H9 (cell line): ENCODE measurements around the gene MFSD6. TPM values are rescaled to one million over a fixed set of nuclear protein-coding genes. Genes with fewer than 3 reads are reported as not detected.

ENCODE experiments used
- DNase-seq: peaks from one replicate; pipeline ENCODE4 v3.0.0-alpha.2; 2017
- H2AFZ ChIP-seq: one replicate; pipeline ENCODE4 v1.6.1; 2013; ENCODE audit warnings: mild to moderate bottlenecking, low read length, control low read depth, moderate library complexity
- H2AK5ac ChIP-seq: 2 replicates; pipeline ENCODE4 v1.6.1; 2013; ENCODE audit warnings: low read length, control low read depth, mixed read lengths; ENCODE audit not compliant: insufficient read length
- H2BK120ac ChIP-seq: one replicate; pipeline ENCODE4 v1.6.1; 2013; ENCODE audit warnings: low read depth, mild to moderate bottlenecking, low read length, control low read depth, inconsistent platforms; ENCODE audit not compliant: poor library complexity, severe bottlenecking
- H2BK12ac ChIP-seq: 2 replicates; pipeline ENCODE4 v1.6.1; 2013; ENCODE audit warnings: low read length, control low read depth, mixed read lengths, low read depth; ENCODE audit not compliant: insufficient read length
- H2BK15ac ChIP-seq: 2 replicates; pipeline ENCODE4 v1.6.1; 2013; ENCODE audit warnings: low read depth, low read length, control low read depth
- H2BK20ac ChIP-seq: one replicate; pipeline ENCODE4 v1.6.1; 2013; ENCODE audit warnings: low read depth, mild to moderate bottlenecking, low read length, control low read depth, inconsistent platforms; ENCODE audit not compliant: poor library complexity, severe bottlenecking
- H2BK5ac ChIP-seq: 2 replicates; pipeline ENCODE4 v1.6.1; 2013; ENCODE audit warnings: low read length, control low read depth, mixed read lengths; ENCODE audit not compliant: insufficient read length
- H3K14ac ChIP-seq: 2 replicates; pipeline ENCODE4 v1.6.1; 2013; ENCODE audit warnings: low read length, control low read depth; ENCODE audit not compliant: insufficient read depth
- H3K18ac ChIP-seq: 2 replicates; pipeline ENCODE4 v1.6.1; 2013; ENCODE audit warnings: low read depth, mild to moderate bottlenecking, mixed read lengths, low read length, control low read depth; ENCODE audit not compliant: insufficient read length
- H3K23ac ChIP-seq: 2 replicates; pipeline ENCODE4 v1.6.1; 2013; ENCODE audit warnings: low read length, control low read depth, mixed read lengths, low read depth; ENCODE audit not compliant: insufficient read length
- H3K23me2 ChIP-seq: 2 replicates; pipeline ENCODE4 v1.6.1; 2013; ENCODE audit warnings: low read depth, mild to moderate bottlenecking, mixed read lengths, low read length, control low read depth; ENCODE audit not compliant: insufficient read length, poor library complexity, severe bottlenecking
- H3K27ac ChIP-seq: 2 replicates; pipeline ENCODE4 v1.5.1; 2013; ENCODE audit warnings: low read length, control low read depth, mixed read lengths, low read depth; ENCODE audit not compliant: insufficient read length
- H3K27me3 ChIP-seq: 2 replicates; pipeline ENCODE4 v1.6.1; 2013; ENCODE audit warnings: low read length, control low read depth, inconsistent platforms; ENCODE audit not compliant: insufficient read depth
- H3K4ac ChIP-seq: 2 replicates; pipeline ENCODE4 v1.6.1; 2013; ENCODE audit warnings: low read depth, mild to moderate bottlenecking, control low read depth, inconsistent platforms, low read length, moderate library complexity
- H3K4me1 ChIP-seq: 2 replicates; pipeline ENCODE4 v1.6.1; 2013; ENCODE audit warnings: low read length, control low read depth, inconsistent platforms; ENCODE audit not compliant: insufficient read depth
- H3K4me2 ChIP-seq: 2 replicates; pipeline ENCODE4 v1.6.1; 2013; ENCODE audit warnings: low read length, control low read depth, mixed read lengths; ENCODE audit not compliant: insufficient read length, insufficient read depth
- H3K56ac ChIP-seq: 2 replicates; pipeline ENCODE4 v1.6.1; 2013; ENCODE audit warnings: low read depth, mild to moderate bottlenecking, mixed read lengths, low read length, control low read depth; ENCODE audit not compliant: insufficient read length
- H3K79me1 ChIP-seq: 2 replicates; pipeline ENCODE4 v1.6.1; 2013; ENCODE audit warnings: low read depth, mild to moderate bottlenecking, moderate library complexity, low read length, control low read depth, inconsistent platforms; ENCODE audit not compliant: insufficient read depth, poor library complexity, severe bottlenecking
- H3K79me2 ChIP-seq: 2 replicates; pipeline ENCODE4 v1.6.1; 2013; ENCODE audit warnings: low read length, control low read depth, inconsistent platforms; ENCODE audit not compliant: insufficient read depth
- H3K9ac ChIP-seq: 2 replicates; pipeline ENCODE4 v1.6.1; 2013; ENCODE audit warnings: low read length, control low read depth, mixed read lengths; ENCODE audit not compliant: insufficient read length; ENCODE audit errors: extremely low read depth
- H3K9me3 ChIP-seq: one replicate; pipeline ENCODE4 v1.6.1; 2013; ENCODE audit warnings: low read depth, low read length, inconsistent platforms; ENCODE audit not compliant: control insufficient read depth
- H3T11ph ChIP-seq: one replicate; pipeline ENCODE4 v1.6.1; 2013; ENCODE audit warnings: mild to moderate bottlenecking, low read length, control low read depth, inconsistent platforms
- H4K20me1 ChIP-seq: one replicate; pipeline ENCODE4 v1.6.1; 2013; ENCODE audit not compliant: control insufficient read depth, insufficient read length, insufficient read depth
- H4K5ac ChIP-seq: 2 replicates; pipeline ENCODE4 v1.6.1; 2013; ENCODE audit warnings: low read depth, mild to moderate bottlenecking, mixed read lengths, low read length, control low read depth; ENCODE audit not compliant: insufficient read length
- H4K8ac ChIP-seq: replicated peaks from 2 replicates; pipeline ENCODE4 v1.6.1; 2013; ENCODE audit warnings: low read length, control low read depth, mixed read lengths, low read depth; ENCODE audit not compliant: insufficient read length
- H4K91ac ChIP-seq: 2 replicates; pipeline ENCODE4 v1.6.1; 2013; ENCODE audit warnings: low read depth, mild to moderate bottlenecking, moderate library complexity, mixed read lengths, low read length, control low read depth; ENCODE audit not compliant: insufficient read length
- H3K27ac Mint-ChIP-seq, 3 experiments: 2 replicates in 2 of 3; 3 replicates in 1 of 3; pipeline ENCODE4 v1.8.0; 2020 to 2021; ENCODE audit warnings: mixed read lengths in 3 of 3, mild to moderate bottlenecking in 1 of 3, moderate library complexity in 1 of 3
- H3K27me3 Mint-ChIP-seq: 2 replicates; pipeline ENCODE4 v1.8.0; 2021; ENCODE audit warnings: low read depth, mild to moderate bottlenecking, moderate library complexity, mixed read lengths
- H3K36me3 Mint-ChIP-seq, 3 experiments: 2 replicates in 2 of 3; 3 replicates in 1 of 3; pipeline ENCODE4 v1.8.0; 2020 to 2021; ENCODE audit warnings: low read depth in 3 of 3, mixed read lengths in 3 of 3; ENCODE audit not compliant: insufficient read depth in 1 of 3
- H3K4me1 Mint-ChIP-seq, 2 experiments: 2 replicates each; pipeline ENCODE4 v1.8.0; 2020; ENCODE audit warnings: mixed read lengths in 2 of 2
- H3K4me3 Mint-ChIP-seq, 2 experiments: 2 replicates in 1 of 2; 3 replicates in 1 of 2; pipeline ENCODE4 v1.8.0; 2020 to 2021; ENCODE audit warnings: mild to moderate bottlenecking in 2 of 2, mixed read lengths in 2 of 2, moderate library complexity in 1 of 2
- H3K9me3 Mint-ChIP-seq, 2 experiments: 2 replicates in 1 of 2; 3 replicates in 1 of 2; pipeline ENCODE4 v1.8.0; 2020; ENCODE audit warnings: mild to moderate bottlenecking in 2 of 2, mixed read lengths in 2 of 2, moderate library complexity in 1 of 2
- WGBS: extraction: QIAGEN DNeasy Blood & Tissue Kit; methylation state at CpG from one replicate; pipeline ENCODE4 v1.1.7; 2013; ENCODE audit warnings: missing lambda C conversion rate, low lambda C conversion rate, mixed read lengths; ENCODE audit not compliant: insufficient read length; ENCODE audit errors: extremely low coverage; 5-methylcytosine and 5-hydroxymethylcytosine counted together
- total RNA-seq: library from RNA; stranded (reverse); gene quantifications from 2 replicates; pipeline ENCODE4 v1.2.1, GENCODE V29; 2021
- TF ChIP-seq, protein P1 (sequence below): fragments of 200-600 bp; sonication (generic); conservative IDR thresholded peaks from 3 replicates; pipeline ENCODE4 v1.8.0; 2021; ENCODE audit warnings: antibody characterized with exemption, mild to moderate bottlenecking

Gene MFSD6
- total RNA-seq, 1 experiment from 2014 or later, result 4.0 TPM

- no peaks in the 10 kb centered on the region for H3K9me3 ChIP-seq
- H3K4me1 Mint-ChIP-seq, result peaks cover 5 to 6% of the 10 kb centered on the region in 2 experiments
- no peaks in the 10 kb centered on the region for H3K36me3 Mint-ChIP-seq
- H3K23ac ChIP-seq, result no peak overlapping the region
- no peak overlapping the region for H3K4me3 Mint-ChIP-seq
- H2BK15ac ChIP-seq, result no peak overlapping the region
- no peaks in the 10 kb centered on the region for H3K9me3 Mint-ChIP-seq
- no peak overlapping the region for H3T11ph ChIP-seq
- no peak overlapping the region for H3K18ac ChIP-seq
- H2AK5ac ChIP-seq, result no peak overlapping the region
- no CpG with 5 or more reads among the region's 5 CpGs for WGBS
- no peak for DNase-seq
- TF ChIP-seq, protein P1, sequence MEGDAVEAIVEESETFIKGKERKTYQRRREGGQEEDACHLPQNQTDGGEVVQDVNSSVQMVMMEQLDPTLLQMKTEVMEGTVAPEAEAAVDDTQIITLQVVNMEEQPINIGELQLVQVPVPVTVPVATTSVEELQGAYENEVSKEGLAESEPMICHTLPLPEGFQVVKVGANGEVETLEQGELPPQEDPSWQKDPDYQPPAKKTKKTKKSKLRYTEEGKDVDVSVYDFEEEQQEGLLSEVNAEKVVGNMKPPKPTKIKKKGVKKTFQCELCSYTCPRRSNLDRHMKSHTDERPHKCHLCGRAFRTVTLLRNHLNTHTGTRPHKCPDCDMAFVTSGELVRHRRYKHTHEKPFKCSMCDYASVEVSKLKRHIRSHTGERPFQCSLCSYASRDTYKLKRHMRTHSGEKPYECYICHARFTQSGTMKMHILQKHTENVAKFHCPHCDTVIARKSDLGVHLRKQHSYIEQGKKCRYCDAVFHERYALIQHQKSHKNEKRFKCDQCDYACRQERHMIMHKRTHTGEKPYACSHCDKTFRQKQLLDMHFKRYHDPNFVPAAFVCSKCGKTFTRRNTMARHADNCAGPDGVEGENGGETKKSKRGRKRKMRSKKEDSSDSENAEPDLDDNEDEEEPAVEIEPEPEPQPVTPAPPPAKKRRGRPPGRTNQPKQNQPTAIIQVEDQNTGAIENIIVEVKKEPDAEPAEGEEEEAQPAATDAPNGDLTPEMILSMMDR, result no peak
- H2BK120ac ChIP-seq, result no peak overlapping the region
- H3K27me3 Mint-ChIP-seq, result no peaks in the 10 kb centered on the region; the same call in 1 of the 2 replicates
- no peaks in the 10 kb centered on the region for H3K79me1 ChIP-seq
- no peak overlapping the region for H3K56ac ChIP-seq
- H3K27ac Mint-ChIP-seq, result no peak overlapping the region
- H2BK12ac ChIP-seq, result no peak overlapping the region
- no peak overlapping the region for H3K27ac ChIP-seq
- peaks cover 8% of the 10 kb centered on the region for H3K23me2 ChIP-seq
- H3K79me2 ChIP-seq, result no peaks in the 10 kb centered on the region
- H4K20me1 ChIP-seq, result no peaks in the 10 kb centered on the region
- H3K4ac ChIP-seq, result no peak overlapping the region
- H2BK5ac ChIP-seq, result no peak overlapping the region
- no peak overlapping the region for H2BK20ac ChIP-seq
- no peak overlapping the region for H3K14ac ChIP-seq
- H3K27me3 ChIP-seq, result no peaks in the 10 kb centered on the region; the same call in 1 of the 2 replicates
- H4K5ac ChIP-seq, result no peak overlapping the region
- no peak overlapping the region for H3K9ac ChIP-seq
- H4K8ac ChIP-seq, result no peak overlapping the region
- no peak overlapping the region for H2AFZ ChIP-seq
- H3K4me1 ChIP-seq, result no peaks in the 10 kb centered on the region
- no peak overlapping the region for H4K91ac ChIP-seq
- no peak overlapping the region for H3K4me2 ChIP-seq
These were observed 5.1 kb upstream of the MFSD6 start for GRCh38 chr2:190402986-190403603.
